ENCODE results near the gene FGF12.

- TF ChIP-seq CTCF (IDR thresholded peaks at IDR 0.05) (no peak), REST (IDR thresholded peaks at IDR 0.05; ENCODE audit: insufficient read depth in 1 of 2, low read depth in 2 of 2, low read length in 1 of 2) (no peak)
Measured at GRCh38 chr3:192575879-192576506, 151.3 kb downstream of the FGF12 start.

Measured in Panc1 (cell line).